OCI-LY7 (cell line): ENCODE measurements around the gene CGRRF1. TPM values are rescaled to one million over a fixed set of nuclear protein-coding genes. Genes with fewer than 3 reads are reported as not detected.

Experiments
- BruUV-seq: library from RNA; stranded (reverse); fragments of 400-500 nt; replicated peaks from 2 replicates; lab custom pipeline; 2021; lab: Mats Ljungman, UMichigan
- CTCF ChIA-PET: fragments of 300-600 bp; sonication (Branson Sonifier 250); formaldehyde crosslinking; loops from one replicate; lab custom pipeline; 2022; ENCODE audit warnings: antibody characterized with exemption; ENCODE audit not compliant: unreplicated experiment; lab: Charles Lee
- POLR2A ChIA-PET: fragments of 300-600 bp; sonication (Branson Sonifier 250); formaldehyde crosslinking; loops from one replicate; lab custom pipeline; 2022; ENCODE audit warnings: antibody characterized with exemption; lab: Charles Lee
- DNase-seq: peaks from one replicate; pipeline ENCODE4 v3.0.0-alpha.2; 2015; ENCODE audit warnings: low spot score
- H2AFZ ChIP-seq: fragments of 200-600 bp; sonication (generic), shearing (Covaris generic); 2 replicates; pipeline ENCODE4 v1.6.1; 2014; ENCODE audit warnings: mild to moderate bottlenecking, antibody characterized with exemption, low read length, moderate library complexity
- H3K27ac ChIP-seq: fragments of 200-600 bp; sonication (generic); 2 replicates; pipeline ENCODE4 v1.5.1; 2014; ENCODE audit warnings: mixed run types, low read depth, mild to moderate bottlenecking, moderate library complexity, low read length, inconsistent platforms; ENCODE audit not compliant: poor library complexity, severe bottlenecking
- H3K36me3 ChIP-seq: fragments of 200-600 bp; sonication (generic); 2 replicates; pipeline ENCODE4 v1.6.1; 2014; ENCODE audit warnings: mild to moderate bottlenecking, antibody characterized with exemption, low read length, moderate library complexity, mixed read lengths; ENCODE audit not compliant: insufficient read depth
- H3K4me1 ChIP-seq: fragments of 200-600 bp; sonication (generic); 2 replicates; pipeline ENCODE4 v1.5.1; 2014; ENCODE audit warnings: mild to moderate bottlenecking, low read length; ENCODE audit not compliant: insufficient read depth, poor library complexity, severe bottlenecking
- H3K4me2 ChIP-seq: fragments of 200-600 bp; sonication (generic); 2 replicates; pipeline ENCODE4 v1.6.1; 2014; ENCODE audit warnings: mild to moderate bottlenecking, low read length
- H3K4me3 ChIP-seq: fragments of 200-600 bp; sonication (generic); 2 replicates; pipeline ENCODE4 v1.5.1; 2014; ENCODE audit warnings: mild to moderate bottlenecking, low read depth, low read length; ENCODE audit not compliant: poor library complexity, severe bottlenecking
- H3K79me2 ChIP-seq: fragments of 200-600 bp; sonication (generic); 2 replicates; pipeline ENCODE4 v1.6.1; 2016; ENCODE audit warnings: low read depth, mild to moderate bottlenecking, low read length, moderate library complexity, mixed read lengths; ENCODE audit not compliant: insufficient read depth
- H3K9me2 ChIP-seq: fragments of 200-600 bp; sonication (generic); 2 replicates; pipeline ENCODE4 v1.6.1; 2016; ENCODE audit warnings: mild to moderate bottlenecking, low read length, mixed read lengths; ENCODE audit not compliant: insufficient read depth
- H3K9me3 ChIP-seq: fragments of 200-600 bp; sonication (generic); 2 replicates; pipeline ENCODE4 v1.6.1; 2014; ENCODE audit warnings: mild to moderate bottlenecking, mixed run types, low read length, mixed read lengths
- H4K20me1 ChIP-seq: fragments of 200-600 bp; sonication (generic); 2 replicates; pipeline ENCODE4 v1.6.1; 2014; ENCODE audit warnings: mild to moderate bottlenecking, antibody characterized with exemption, low read length, moderate library complexity, mixed read lengths; ENCODE audit not compliant: insufficient read depth
- CTCF ChIP-seq: fragments of 200-600 bp; sonication (generic); conservative IDR thresholded peaks from 2 replicates; pipeline ENCODE4 v1.5.1; 2014; ENCODE audit warnings: mild to moderate bottlenecking, antibody characterized with exemption, low read length, moderate library complexity, mixed read lengths
- EZH2phosphoT487 ChIP-seq: fragments of 200-600 bp; sonication (generic); IDR thresholded peaks from 2 replicates; pipeline ENCODE4 v1.6.1; 2018; ENCODE audit warnings: low read depth, borderline replicate concordance, mild to moderate bottlenecking, mixed run types, antibody characterized with exemption, low read length, moderate library complexity, mixed read lengths
- intact Hi-C: fragments of 100-400 bp; cut with micrococcal nuclease; formaldehyde crosslinking; loops from one replicate; pipeline ENCODE4 v1.10.0; 2022; ENCODE audit not compliant: unreplicated experiment
- total RNA-seq, 2 experiments: library from RNA; depleted of rRNA in 1 of 2; stranded (reverse); fragments of >200 nt in 1 of 2; shearing (Covaris generic) in 1 of 2; gene quantifications; 2 replicates each; pipeline ENCODE4 v1.2.3, GENCODE V29; 2014 to 2022

Gene CGRRF1
- total RNA-seq, 2 experiments from 2014 or later = 8.4 to 13.4 TPM

- CTCF ChIA-PET = no interaction called here
- TF ChIP-seq EZH2phosphoT487 (no peak), CTCF (no peak)
Observed at GRCh38 chr14:54465654-54466053, 44.1 kb upstream of the CGRRF1 start.

GRCh38 chr14:54467280-54467679 is 42.4 kb upstream of the CGRRF1 start:
- no peak for DNase-seq
- H3K27ac ChIP-seq = no peak overlapping the region
- H3K9me3 ChIP-seq = no peaks in the 10 kb centered on the region
- no peak overlapping the region for H2AFZ ChIP-seq
- intact Hi-C loops = no loop called here
- no peaks in the 10 kb centered on the region for H3K79me2 ChIP-seq
- no peak overlapping the region for H3K4me3 ChIP-seq
- TF ChIP-seq EZH2phosphoT487 = no peak
- no peak for TF ChIP-seq CTCF
- H4K20me1 ChIP-seq = no peaks in the 10 kb centered on the region
- no peaks in the 10 kb centered on the region for H3K36me3 ChIP-seq
- BruUV-seq = no TSS peak
- no peak overlapping the region for H3K4me2 ChIP-seq
- no peaks in the 10 kb centered on the region for H3K4me1 ChIP-seq
- H3K9me2 ChIP-seq = no peaks in the 10 kb centered on the region
- POLR2A ChIA-PET = interaction anchor here (0.6 kb wide), 1 partner anchor 20 kb away, joined by 3 read pairs; no protein-coding TSS in a partner anchor
- CTCF ChIA-PET = no interaction called here

More at GRCh38 chr14:54465654-54466053, 44.1 kb upstream of the CGRRF1 start:
- Histone ChIP-seq H3K9me2 (no peaks in the 10 kb centered on the region), H3K27ac (no peak overlapping the region), H3K79me2 (no peaks in the 10 kb centered on the region), H3K36me3 (no peaks in the 10 kb centered on the region), H3K4me2 (no peak overlapping the region), H3K4me3 (no peak overlapping the region), H3K4me1 (no peaks in the 10 kb centered on the region), H3K9me3 (no peaks in the 10 kb centered on the region), H4K20me1 (no peaks in the 10 kb centered on the region), H2AFZ (no peak overlapping the region)
- intact Hi-C loops = no loop called here
- POLR2A ChIA-PET = no interaction called here
- no TSS peak for BruUV-seq
- no peak for DNase-seq

GRCh38 chr14:54470701-54471100 is 39.0 kb upstream of the CGRRF1 start:
- POLR2A ChIA-PET = no interaction called here
- Histone ChIP-seq H2AFZ (no peak overlapping the region), H3K4me3 (no peak overlapping the region), H3K27ac (no peak overlapping the region), H3K9me2 (no peaks in the 10 kb centered on the region), H3K79me2 (no peaks in the 10 kb centered on the region), H4K20me1 (no peaks in the 10 kb centered on the region), H3K9me3 (no peaks in the 10 kb centered on the region), H3K4me2 (no peak overlapping the region), H3K36me3 (peaks cover 17% of the 10 kb centered on the region; the same call in 1 of the 2 replicates), H3K4me1 (no peaks in the 10 kb centered on the region)
- intact Hi-C loops = no loop called here
- CTCF ChIA-PET = no interaction called here
- no TSS peak for BruUV-seq
- TF ChIP-seq EZH2phosphoT487 = no peak
- TF ChIP-seq CTCF = no peak
- no peak for DNase-seq
